Smooth muscle cell (in vitro differentiated cells): ENCODE measurements around the gene RBM38. TPM values are rescaled to one million over a fixed set of nuclear protein-coding genes. Genes with fewer than 3 reads are reported as not detected.

Experiments used
- DNase-seq: peaks from one replicate; lab custom pipeline; 2025; ENCODE audit not compliant: unreplicated experiment; lab: John Stamatoyannopoulos, UW
- H2AFZ ChIP-seq: fragments of 200-600 bp; sonication (generic); 2 replicates; pipeline ENCODE4 v1.6.0; 2016; ENCODE audit warnings: antibody characterized with exemption, low read depth, mild to moderate bottlenecking
- H3F3A ChIP-seq: fragments of 200-600 bp; sonication (generic); 2 replicates; pipeline ENCODE4 v1.6.0; 2017; ENCODE audit warnings: antibody characterized with exemption, low read depth
- H3K27ac ChIP-seq: fragments of 200-600 bp; sonication (generic); 2 replicates; pipeline ENCODE4 v1.5.1; 2016; ENCODE audit warnings: low read depth, mild to moderate bottlenecking
- H3K27me3 ChIP-seq: fragments of 200-600 bp; sonication (generic); 2 replicates; pipeline ENCODE4 v1.6.1; 2016; ENCODE audit warnings: low read depth, mild to moderate bottlenecking
- H3K36me3 ChIP-seq: fragments of 200-600 bp; sonication (generic); 2 replicates; pipeline ENCODE4 v1.5.1; 2016; ENCODE audit warnings: low read depth
- H3K4me1 ChIP-seq: fragments of 200-600 bp; sonication (generic); 2 replicates; pipeline ENCODE4 v1.5.1; 2016; ENCODE audit warnings: low read depth
- H3K4me2 ChIP-seq: fragments of 200-600 bp; sonication (generic); 2 replicates; pipeline ENCODE4 v1.6.0; 2016; ENCODE audit warnings: mild to moderate bottlenecking
- H3K4me3 ChIP-seq: fragments of 200-600 bp; sonication (generic); 2 replicates; pipeline ENCODE4 v1.5.1; 2016; ENCODE audit warnings: mild to moderate bottlenecking
- H3K79me2 ChIP-seq: fragments of 200-600 bp; sonication (generic); 2 replicates; pipeline ENCODE4 v1.6.0; 2016; ENCODE audit warnings: low read depth, mild to moderate bottlenecking
- H3K9ac ChIP-seq: fragments of 200-600 bp; sonication (generic); 2 replicates; pipeline ENCODE4 v1.6.0; 2016; ENCODE audit warnings: low read depth
- H3K9me3 ChIP-seq: fragments of 200-600 bp; sonication (generic); replicated peaks from 2 replicates; pipeline ENCODE4 v1.5.1; 2016; ENCODE audit warnings: low read depth
- H4K20me1 ChIP-seq: fragments of 200-600 bp; sonication (generic); 2 replicates; pipeline ENCODE4 v1.6.0; 2016; ENCODE audit warnings: low read depth
- WGBS: methylation state at CpG from one replicate; pipeline ENCODE4 v1.1.7; 2016; ENCODE audit warnings: low lambda C conversion rate; 5-methylcytosine and 5-hydroxymethylcytosine counted together
- polyA plus RNA-seq: library from polyadenylated mRNA; unstranded; fragments of >200 nt; fragmentation: Nextera tagmentation; extraction: Ambion mirVana; gene quantifications from 2 replicates; pipeline ENCODE4 v1.2.1, GENCODE V29; 2016
- total RNA-seq: library from RNA; depleted of rRNA; stranded (reverse); fragments of >200 nt; gene quantifications from 2 replicates; pipeline ENCODE4 v1.2.3, GENCODE V29; 2014
- TF ChIP-seq, protein P1 (sequence below): fragments of 200-600 bp; sonication (generic); IDR thresholded peaks from 2 replicates; pipeline ENCODE4 v1.5.1; 2017; ENCODE audit warnings: borderline replicate concordance, mild to moderate bottlenecking, antibody characterized with exemption; ENCODE audit not compliant: insufficient read depth, poor library complexity, severe bottlenecking

RBM38 gene
- total and polyA plus RNA-seq, 2 experiments from 2014 or later, result 12.0 to 12.7 TPM

DNA sequence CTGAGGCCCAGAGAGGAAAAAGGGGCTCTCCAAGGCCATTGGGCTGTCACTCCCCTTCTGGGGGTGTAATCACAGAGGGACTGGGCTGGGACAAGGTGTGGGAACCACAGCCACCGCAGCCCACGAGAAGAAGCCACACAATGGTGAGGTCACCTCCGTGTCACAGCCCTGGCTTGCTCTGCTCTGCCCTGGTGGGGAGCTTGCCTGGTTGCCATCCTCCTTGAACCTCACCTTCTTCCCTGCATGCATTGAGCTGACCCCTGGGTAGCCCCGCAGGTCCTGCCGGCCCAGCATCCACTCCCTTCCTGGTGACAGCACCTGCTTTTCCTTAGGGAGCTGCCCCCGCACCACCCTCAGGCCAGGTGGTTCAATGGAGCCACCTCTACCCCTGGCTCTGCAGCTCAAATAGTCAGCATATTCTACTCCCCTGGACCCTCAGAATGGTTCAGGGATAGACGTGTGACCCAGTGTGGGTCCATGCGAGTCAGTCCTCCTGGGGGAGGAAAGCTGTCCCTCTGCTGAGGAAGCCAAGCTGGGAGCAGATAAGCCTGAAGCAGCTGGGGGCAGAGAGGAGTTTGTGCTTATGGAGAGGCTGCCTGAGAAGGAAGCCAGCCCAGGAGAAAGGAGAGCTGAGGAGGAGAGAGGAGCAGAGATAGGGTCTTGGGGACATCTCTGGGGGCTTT, 21.3 kb downstream of the RBM38 start:
- Histone ChIP-seq H3K4me1 (peaks cover 7% of the 10 kb centered on the region), H3K4me3 (no peak overlapping the region), H3F3A (peaks cover 4% of the 10 kb centered on the region), H3K36me3 (no peaks in the 10 kb centered on the region), H3K79me2 (no peaks in the 10 kb centered on the region), H4K20me1 (no peaks in the 10 kb centered on the region), H2AFZ (no peak overlapping the region), H3K9me3 (no peaks in the 10 kb centered on the region), H3K9ac (no peak overlapping the region), H3K4me2 (no peak overlapping the region), H3K27ac (no peak overlapping the region), H3K27me3 (no peaks in the 10 kb centered on the region)
- 85% methylated on average over 8 of the region's 8 CpGs for WGBS
- TF ChIP-seq, protein P1, sequence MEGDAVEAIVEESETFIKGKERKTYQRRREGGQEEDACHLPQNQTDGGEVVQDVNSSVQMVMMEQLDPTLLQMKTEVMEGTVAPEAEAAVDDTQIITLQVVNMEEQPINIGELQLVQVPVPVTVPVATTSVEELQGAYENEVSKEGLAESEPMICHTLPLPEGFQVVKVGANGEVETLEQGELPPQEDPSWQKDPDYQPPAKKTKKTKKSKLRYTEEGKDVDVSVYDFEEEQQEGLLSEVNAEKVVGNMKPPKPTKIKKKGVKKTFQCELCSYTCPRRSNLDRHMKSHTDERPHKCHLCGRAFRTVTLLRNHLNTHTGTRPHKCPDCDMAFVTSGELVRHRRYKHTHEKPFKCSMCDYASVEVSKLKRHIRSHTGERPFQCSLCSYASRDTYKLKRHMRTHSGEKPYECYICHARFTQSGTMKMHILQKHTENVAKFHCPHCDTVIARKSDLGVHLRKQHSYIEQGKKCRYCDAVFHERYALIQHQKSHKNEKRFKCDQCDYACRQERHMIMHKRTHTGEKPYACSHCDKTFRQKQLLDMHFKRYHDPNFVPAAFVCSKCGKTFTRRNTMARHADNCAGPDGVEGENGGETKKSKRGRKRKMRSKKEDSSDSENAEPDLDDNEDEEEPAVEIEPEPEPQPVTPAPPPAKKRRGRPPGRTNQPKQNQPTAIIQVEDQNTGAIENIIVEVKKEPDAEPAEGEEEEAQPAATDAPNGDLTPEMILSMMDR, result no peak
- DNase-seq, result no peak

DNA sequence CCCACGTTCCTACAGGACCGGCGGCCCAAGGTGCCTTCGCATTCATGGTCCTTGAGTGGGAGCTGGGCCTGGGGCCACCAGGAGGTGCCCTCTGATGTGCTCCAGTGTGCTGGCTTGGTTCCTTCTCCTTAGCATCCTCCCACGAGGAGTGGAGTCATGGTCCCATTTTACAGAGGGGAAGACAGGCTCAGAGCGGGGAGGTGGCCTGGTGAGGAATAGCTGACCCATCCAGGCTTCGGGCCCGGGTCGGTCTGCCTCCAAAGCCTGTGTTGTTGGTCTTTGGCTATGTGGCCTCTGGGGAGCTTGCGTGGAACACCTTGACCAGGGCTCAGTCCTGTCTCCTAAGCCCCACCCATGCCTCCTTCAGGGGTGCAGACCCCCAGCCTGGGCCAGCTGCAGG, 22.8 kb downstream of the RBM38 start:
- no peaks in the 10 kb centered on the region for H3K79me2 ChIP-seq
- DNase-seq, result no peak
- TF ChIP-seq, protein P1, result no peak
- no peak overlapping the region for H2AFZ ChIP-seq
- no peaks in the 10 kb centered on the region for H3K36me3 ChIP-seq
- H4K20me1 ChIP-seq, result no peaks in the 10 kb centered on the region
- no peaks in the 10 kb centered on the region for H3K27me3 ChIP-seq
- H3K4me3 ChIP-seq, result no peak overlapping the region
- H3K4me1 ChIP-seq, result peaks cover 7% of the 10 kb centered on the region
- 98% methylated on average over 10 of the region's 10 CpGs for WGBS
- no peaks in the 10 kb centered on the region for H3K9me3 ChIP-seq
- no peak overlapping the region for H3K9ac ChIP-seq
- peaks cover 4% of the 10 kb centered on the region for H3F3A ChIP-seq
- no peak overlapping the region for H3K4me2 ChIP-seq
- H3K27ac ChIP-seq, result no peak overlapping the region

DNA sequence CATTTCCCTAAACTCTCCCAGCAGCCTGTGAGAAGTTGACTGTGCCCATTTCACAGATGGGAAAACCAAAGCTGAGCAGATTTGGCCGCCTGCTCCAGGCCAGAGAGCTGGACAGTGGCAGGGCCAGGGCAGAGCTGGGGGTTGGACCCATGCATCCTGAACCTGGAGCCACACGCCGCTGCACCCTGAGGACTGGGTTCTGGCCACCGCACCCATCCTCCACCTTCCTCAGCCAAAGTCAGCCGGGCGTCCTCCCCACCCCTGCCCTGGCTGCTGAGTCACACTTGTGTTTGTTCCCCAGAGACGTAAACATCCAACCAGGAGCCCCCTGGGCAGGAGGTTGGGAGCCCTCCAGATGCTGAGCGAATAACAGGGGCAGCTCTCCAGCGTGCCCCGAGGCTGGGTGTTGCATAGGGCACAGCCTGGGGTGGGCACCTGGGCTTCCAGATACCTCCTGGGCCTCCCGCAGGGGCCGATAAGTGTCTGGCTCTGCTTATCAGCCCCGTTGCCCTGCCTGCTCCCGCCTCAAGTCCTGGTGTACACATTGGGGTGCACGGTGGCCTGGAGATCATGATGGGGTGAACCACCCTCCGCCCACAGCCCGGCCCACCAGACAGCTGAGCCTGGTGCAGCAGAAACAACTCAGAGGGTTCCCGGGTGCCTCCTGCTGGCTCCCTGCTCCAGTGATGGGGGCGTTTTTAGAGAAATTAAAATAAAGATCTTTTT, 23.8 kb downstream of the RBM38 start:
- TF ChIP-seq, protein P1, result no peak
- Histone ChIP-seq H3K4me3 (no peak overlapping the region), H2AFZ (no peak overlapping the region), H3K9me3 (no peaks in the 10 kb centered on the region), H3K36me3 (no peaks in the 10 kb centered on the region), H3K4me1 (peaks cover 2% of the 10 kb centered on the region), H4K20me1 (no peaks in the 10 kb centered on the region), H3K4me2 (no peak overlapping the region), H3F3A (no peaks in the 10 kb centered on the region), H3K27ac (no peak overlapping the region), H3K27me3 (no peaks in the 10 kb centered on the region), H3K9ac (no peak overlapping the region), H3K79me2 (no peaks in the 10 kb centered on the region)
- DNase-seq, result no peak
- WGBS, result 78% methylated on average over 18 of the region's 19 CpGs
